ENCODE measurements around the gene OR5C1. TPM values are rescaled to one million over a fixed set of nuclear protein-coding genes. Genes with fewer than 3 reads are reported as not detected.
"Not testable (repeated sequence)": the region's sequence is repeated elsewhere in the genome, so short reads cannot be mapped to it uniquely, and the experiment has no call there.

OR5C1 gene
- total RNA-seq, 6 experiments from 2014 or later, result not detected

- no peak for TF ChIP-seq CTCF (IDR thresholded peaks at IDR 0.05)
- DNase-seq, result no peak
- no peaks in the 10 kb centered on the region for H3K9me3 Mint-ChIP-seq
- no peaks in the 10 kb centered on the region for H3K36me3 Mint-ChIP-seq (ENCODE audit: low read depth)
- H3K4me1 Mint-ChIP-seq (ENCODE audit: low read depth), result no peaks in the 10 kb centered on the region; the same call in 1 of the 2 replicates
- no peak within 1 kb of the TSS for H3K27ac Mint-ChIP-seq
- H3K4me3 Mint-ChIP-seq, result peak within 1 kb of the TSS; percentile 5; the same call in 1 of the 2 replicates
- peaks cover 4% of the 10 kb centered on the region for H3K27me3 Mint-ChIP-seq (ENCODE audit: insufficient read depth)
These were observed 11.6 kb downstream of the OR5C1 start, which contains the start of gene OR1K1 for GRCh38 chr9:122800066-122801060. Gene OR1K1 (plus strand): TSS chr9:122800123. CDS start chr9:122800123, 0 bp downstream.

- no peak for DNase-seq
- peaks cover 14% of the 10 kb centered on the region for H3K9me3 Mint-ChIP-seq
- H3K27me3 Mint-ChIP-seq (ENCODE audit: insufficient read depth), result peaks cover 5% of the 10 kb centered on the region
- H3K36me3 Mint-ChIP-seq (ENCODE audit: low read depth), result peaks cover 6% of the 10 kb centered on the region
- no peak overlapping the region for H3K27ac Mint-ChIP-seq
- H3K4me3 Mint-ChIP-seq, result no peak overlapping the region
- H3K4me1 Mint-ChIP-seq (ENCODE audit: low read depth), result no peaks in the 10 kb centered on the region
- TF ChIP-seq CTCF (IDR thresholded peaks at IDR 0.05), result no peak
These were observed 17.9 kb downstream of the OR5C1 start for GRCh38 chr9:122806661-122807060.

- H3K4me1 Mint-ChIP-seq (ENCODE audit: low read depth), result no peaks in the 10 kb centered on the region
- H3K9me3 Mint-ChIP-seq, result peaks cover 14% of the 10 kb centered on the region
- H3K27me3 Mint-ChIP-seq (ENCODE audit: insufficient read depth), result peaks cover 5% of the 10 kb centered on the region
- no peak for TF ChIP-seq CTCF (IDR thresholded peaks at IDR 0.05)
- H3K27ac Mint-ChIP-seq, result no peak overlapping the region
- H3K36me3 Mint-ChIP-seq (ENCODE audit: low read depth), result peaks cover 6% of the 10 kb centered on the region
- H3K4me3 Mint-ChIP-seq, result no peak overlapping the region
- DNase-seq, result no peak
These were observed 18.7 kb downstream of the OR5C1 start for GRCh38 chr9:122807271-122807900.

GRCh38 chr9:122808141-122808540 lies 19.4 kb downstream of the OR5C1 start:
- peaks cover 5% of the 10 kb centered on the region for H3K27me3 Mint-ChIP-seq (ENCODE audit: insufficient read depth)
- peaks cover 6% of the 10 kb centered on the region for H3K36me3 Mint-ChIP-seq (ENCODE audit: low read depth)
- no peak for TF ChIP-seq CTCF (IDR thresholded peaks at IDR 0.05)
- H3K4me1 Mint-ChIP-seq (ENCODE audit: low read depth), result no peaks in the 10 kb centered on the region
- DNase-seq, result no peak
- peaks cover 14% of the 10 kb centered on the region for H3K9me3 Mint-ChIP-seq
- no peak overlapping the region for H3K4me3 Mint-ChIP-seq
- no peak overlapping the region for H3K27ac Mint-ChIP-seq

- not testable (repeated sequence) for H3K4me3 Mint-ChIP-seq
These were observed 20.5 kb downstream of the OR5C1 start for GRCh38 chr9:122809261-122809660.

More at GRCh38 chr9:122809261-122809660, 20.5 kb downstream of the OR5C1 start:
- H3K4me1 Mint-ChIP-seq (ENCODE audit: low read depth); H3K27me3 Mint-ChIP-seq (ENCODE audit: insufficient read depth); H3K36me3 Mint-ChIP-seq (ENCODE audit: low read depth); DNase-seq; H3K27ac Mint-ChIP-seq: not testable (repeated sequence)
- H3K9me3 Mint-ChIP-seq, result peaks cover 14% of the 10 kb centered on the region
